Posterior cingulate gyrus (tissue), 11 donors: ENCODE measurements around the gene GOLT1A.

Source experiments
- DNase-seq, 10 donors: peaks; one replicate each; pipeline versions ENCODE4 v3.0.0 to v3.0.0-alpha.2; 2020 to 2021; ENCODE audit warnings: mixed read lengths in 3 of 10
- intact Hi-C: fragments of 100-400 bp; cut with DNase I; formaldehyde crosslinking; loops from one replicate; pipeline ENCODE4 v1.15.1; 2023

The GOLT1A gene

GRCh38 chr1:204222006-204222763 lies 8.4 kb upstream of the GOLT1A start:
- intact Hi-C loops: no loop called here
- peak in 1 of 10 donors; percentile 73 for DNase-seq

GRCh38 chr1:204221271-204221670 lies 7.5 kb upstream of the GOLT1A start:
- peak in 1 of 10 donors; percentile 8 for DNase-seq
- intact Hi-C loops: no loop called here

GRCh38 chr1:204219971-204220616 lies 6.3 kb upstream of the GOLT1A start:
- DNase-seq: peak in 1 of 10 donors; percentile 81
- intact Hi-C loops: no loop called here

DNA sequence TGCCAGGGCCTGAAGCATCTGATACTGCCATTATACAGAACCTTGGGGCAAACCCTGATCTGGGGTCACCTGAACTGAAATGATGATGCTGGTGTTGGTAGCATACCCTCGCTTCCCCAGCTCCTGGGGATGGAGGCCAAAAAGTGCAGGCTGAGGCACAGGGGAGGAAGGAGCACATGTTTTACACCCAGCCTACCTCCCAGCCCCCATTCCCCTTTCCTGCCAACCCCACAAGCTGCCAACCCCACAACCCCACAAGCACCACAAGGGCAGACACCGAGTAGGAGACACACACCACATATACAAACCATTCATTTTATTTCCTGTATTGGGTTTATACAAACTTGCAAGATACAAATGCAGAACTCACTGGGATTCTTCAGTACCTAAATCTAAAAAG lies 4.8 kb upstream of the GOLT1A start:
- DNase-seq: peak in 1 of 10 donors; percentile 62
- intact Hi-C loops: no loop called here

DNA sequence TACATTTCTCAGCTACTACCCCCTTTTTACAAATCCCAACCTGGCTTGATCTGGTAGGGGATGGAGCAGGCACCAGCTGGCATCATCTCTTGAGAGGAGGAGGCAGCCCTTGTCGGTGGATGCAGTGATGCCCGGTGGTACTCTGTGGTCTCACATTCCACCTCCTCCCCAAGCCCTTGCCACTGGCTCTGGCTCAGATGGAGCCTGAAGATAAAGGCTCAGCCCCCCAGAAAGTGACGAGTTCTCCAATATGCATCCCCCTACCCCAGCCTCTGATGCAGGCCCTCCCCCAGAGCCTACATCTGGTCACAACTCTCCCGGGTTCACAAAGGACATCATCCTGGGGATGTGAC lies 3.8 kb upstream of the GOLT1A start:
- intact Hi-C loops: no loop called here
- DNase-seq: peak in 1 of 10 donors; percentile 72

DNA sequence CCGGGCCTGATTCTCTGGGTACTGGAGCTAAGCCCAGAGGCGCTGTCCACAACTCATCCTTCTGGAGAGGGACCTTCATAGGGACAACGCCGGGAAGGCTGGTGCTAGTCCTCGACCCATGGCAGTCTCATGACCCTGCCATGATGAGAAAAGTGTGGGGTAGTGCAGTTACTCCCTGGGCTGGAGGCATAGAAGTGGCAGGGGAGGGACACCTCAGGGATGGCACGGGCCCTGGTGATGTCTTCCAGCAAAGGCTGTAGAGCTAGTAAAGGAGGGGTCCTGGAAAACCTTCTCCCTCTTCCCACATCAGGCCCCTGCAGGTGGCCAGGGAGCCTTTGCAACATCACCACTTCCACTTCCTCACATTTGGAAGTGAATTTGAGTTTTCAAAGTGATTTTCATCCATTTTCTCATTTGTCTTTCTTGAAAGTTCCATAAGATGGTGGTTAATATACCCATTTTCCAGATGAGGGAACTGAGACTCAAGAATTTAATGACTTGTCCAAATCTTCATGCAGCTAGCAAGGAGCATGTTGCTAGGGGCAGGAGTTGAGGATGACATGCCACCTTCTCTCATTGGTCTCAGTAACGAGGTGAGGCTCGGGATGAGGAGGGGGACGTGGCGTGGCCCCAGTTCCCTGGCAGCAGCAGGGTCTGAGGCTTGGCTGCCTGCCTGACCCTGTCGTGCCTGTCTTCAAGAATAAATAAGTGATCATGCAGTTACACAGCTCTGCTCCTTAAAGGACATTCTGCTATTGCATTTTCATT lies 3.3 kb upstream of the GOLT1A start:
- peak in 2 of 10 donors; percentile 61 to 62 for DNase-seq
- intact Hi-C loops: no loop called here

DNA sequence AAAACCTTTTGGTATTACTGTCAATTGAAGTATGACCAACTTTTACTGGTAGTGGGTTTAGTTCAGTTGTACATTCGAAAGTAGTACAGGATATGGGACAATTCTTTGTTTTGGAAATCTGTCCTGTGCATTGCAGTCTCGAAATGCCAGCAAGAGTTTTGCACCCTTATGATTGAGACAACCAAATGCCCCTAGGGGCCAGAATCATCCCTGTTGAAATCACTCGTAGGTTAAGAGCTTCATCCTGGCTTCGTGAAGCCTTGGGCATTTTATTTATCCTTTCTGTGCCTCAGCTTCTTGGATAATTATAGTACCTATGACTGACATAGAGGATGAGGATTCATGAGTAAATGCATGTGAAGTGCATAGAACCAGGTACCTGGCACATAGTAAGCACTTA lies 2.4 kb upstream of the GOLT1A start:
- no peak for DNase-seq
- intact Hi-C loops: no loop called here

DNA sequence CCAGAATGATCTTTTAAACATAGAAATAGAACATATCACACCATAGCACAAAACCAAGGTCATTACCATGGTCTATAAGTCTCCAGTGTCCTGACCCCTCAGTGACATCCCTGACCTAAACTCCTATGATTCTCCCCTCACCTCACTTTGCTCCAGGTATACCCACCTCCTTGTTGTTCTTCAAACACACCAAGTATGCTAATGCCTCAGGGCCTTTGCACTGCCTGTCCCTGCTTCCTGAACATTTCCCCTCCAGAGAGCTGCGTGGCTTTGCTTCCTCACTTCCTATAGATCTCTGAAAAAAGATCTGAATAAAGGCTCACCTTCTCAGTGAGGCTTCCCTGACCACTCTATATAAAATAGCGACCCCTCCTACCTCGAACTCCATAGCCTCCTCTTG lies 1.1 kb downstream of the GOLT1A start:
- DNase-seq: no peak
- intact Hi-C loops: no loop called here

DNA sequence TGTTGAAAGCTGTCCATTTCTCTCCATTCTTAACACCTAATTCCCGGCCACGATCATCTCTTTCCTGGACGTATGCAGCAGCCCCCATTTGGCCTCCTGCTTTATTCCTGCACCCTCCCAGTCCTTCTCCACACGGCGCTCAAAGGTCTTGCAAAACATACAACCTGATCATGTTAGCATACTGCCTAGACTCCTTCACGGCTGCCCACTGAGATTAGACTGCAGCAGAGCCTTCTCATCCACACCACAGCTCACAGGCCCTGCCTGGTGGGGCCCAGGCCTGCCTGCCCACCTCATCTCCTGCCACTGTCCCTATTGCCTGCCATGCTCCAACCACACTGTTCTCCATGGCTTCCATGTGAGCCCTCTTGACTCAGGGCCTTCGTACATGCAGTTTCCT lies 2.7 kb downstream of the GOLT1A start:
- peak in 1 of 10 donors; percentile 42 for DNase-seq
- intact Hi-C loops: no loop called here

- intact Hi-C loops: loop anchor here (2.0 kb wide), 2 partner anchors 44 to 346 kb away; partner anchors contain the start of gene SNRPE
- peak; percentile 43 to 96 (median 71) for DNase-seq
These were observed 6.6 kb downstream of the GOLT1A start for GRCh38 chr1:204207136-204207616.

DNA sequence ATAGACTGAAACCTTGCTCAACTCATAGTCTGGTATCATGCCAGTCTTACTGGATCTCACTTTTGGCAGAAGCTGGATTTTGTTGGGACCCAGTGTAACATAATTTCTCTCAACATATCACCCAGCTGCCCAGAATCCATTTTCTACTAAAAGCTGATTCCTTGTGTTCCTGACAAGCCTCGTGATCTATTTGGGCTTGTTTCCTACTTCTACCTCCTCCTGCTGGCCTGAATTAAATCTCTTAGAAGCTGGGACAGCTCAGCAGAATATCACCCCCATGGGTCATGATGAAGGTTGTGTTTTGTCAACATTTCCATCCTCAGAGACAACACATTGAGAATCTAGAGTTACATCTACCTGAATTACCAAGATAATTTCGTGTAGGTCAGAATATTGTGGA lies 7.7 kb downstream of the GOLT1A start:
- intact Hi-C loops: loop anchor here (2.0 kb wide), 2 partner anchors 43 to 345 kb away; partner anchors contain the start of gene SNRPE
- DNase-seq: no peak

- no peak for DNase-seq
- intact Hi-C loops: no loop called here
These were observed 8.3 kb downstream of the GOLT1A start for GRCh38 chr1:204205486-204205885.

DNA sequence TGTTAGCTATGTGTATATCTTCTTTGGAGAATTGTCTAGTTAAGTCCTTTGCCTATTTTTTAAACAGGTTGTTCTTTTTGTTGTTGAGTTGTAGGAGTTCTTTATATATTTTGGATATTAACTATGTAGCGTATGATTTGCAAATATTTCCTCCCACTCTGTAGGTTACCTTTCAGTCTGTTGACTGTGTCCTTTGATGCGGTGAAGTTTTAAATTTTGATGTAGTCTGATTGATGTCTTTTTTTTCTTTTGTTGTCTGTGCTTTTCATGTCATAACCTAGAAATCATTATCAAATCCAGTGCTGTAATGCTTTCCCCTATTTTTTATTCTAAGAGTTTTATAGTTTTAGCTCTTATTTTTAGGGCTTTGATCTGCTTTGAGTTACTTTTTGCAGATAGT lies 8.8 kb downstream of the GOLT1A start:
- intact Hi-C loops: no loop called here
- no peak for DNase-seq

DNA sequence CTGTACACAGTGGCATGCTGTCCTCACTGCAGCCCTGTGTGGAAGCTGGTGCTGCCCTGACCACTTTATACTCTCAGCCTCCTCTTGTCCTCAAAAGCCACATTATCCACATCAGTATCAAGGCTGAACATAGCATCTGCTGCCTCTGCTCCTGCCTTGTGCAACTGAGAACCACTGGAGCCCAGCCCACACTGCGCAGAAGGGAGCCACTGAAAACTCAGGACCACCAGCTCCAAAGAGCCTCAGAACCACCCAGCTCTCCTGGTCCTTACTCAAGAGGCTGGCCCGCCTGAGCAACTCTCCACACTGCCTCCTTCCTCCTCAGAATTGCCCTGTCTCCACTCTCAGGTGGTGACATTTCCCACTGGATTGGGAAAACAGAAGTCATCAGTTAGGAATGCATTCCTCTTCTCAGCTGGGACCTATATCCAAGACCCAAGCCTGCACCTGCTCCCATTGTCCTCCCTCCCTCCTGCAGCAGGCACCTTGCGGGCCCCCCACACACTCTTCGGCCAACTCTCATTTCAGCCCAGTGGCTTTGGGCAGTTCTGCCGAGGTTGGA lies 10.5 kb downstream of the GOLT1A start:
- intact Hi-C loops: no loop called here
- DNase-seq: no peak

DNA sequence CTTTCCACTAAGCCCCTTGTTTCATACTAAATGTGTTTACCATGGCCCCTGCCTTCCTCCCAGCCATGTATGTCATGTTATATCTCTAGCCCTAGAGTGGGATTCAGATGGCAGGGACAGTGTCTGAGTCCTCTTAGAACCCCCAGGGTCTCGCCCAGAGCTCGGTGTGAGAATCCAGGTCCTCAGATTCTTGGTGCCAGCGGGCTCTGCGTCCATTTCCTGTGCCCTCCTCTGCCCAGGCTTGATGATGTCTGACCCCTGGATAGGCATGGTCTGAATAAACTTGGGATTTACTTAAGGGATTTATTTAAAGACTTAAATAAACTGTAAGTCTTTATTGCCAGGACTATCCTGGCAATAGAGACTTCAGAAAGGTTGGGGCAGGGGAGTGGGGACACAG lies 11.3 kb downstream of the GOLT1A start:
- no peak for DNase-seq
- intact Hi-C loops: no loop called here

DNA sequence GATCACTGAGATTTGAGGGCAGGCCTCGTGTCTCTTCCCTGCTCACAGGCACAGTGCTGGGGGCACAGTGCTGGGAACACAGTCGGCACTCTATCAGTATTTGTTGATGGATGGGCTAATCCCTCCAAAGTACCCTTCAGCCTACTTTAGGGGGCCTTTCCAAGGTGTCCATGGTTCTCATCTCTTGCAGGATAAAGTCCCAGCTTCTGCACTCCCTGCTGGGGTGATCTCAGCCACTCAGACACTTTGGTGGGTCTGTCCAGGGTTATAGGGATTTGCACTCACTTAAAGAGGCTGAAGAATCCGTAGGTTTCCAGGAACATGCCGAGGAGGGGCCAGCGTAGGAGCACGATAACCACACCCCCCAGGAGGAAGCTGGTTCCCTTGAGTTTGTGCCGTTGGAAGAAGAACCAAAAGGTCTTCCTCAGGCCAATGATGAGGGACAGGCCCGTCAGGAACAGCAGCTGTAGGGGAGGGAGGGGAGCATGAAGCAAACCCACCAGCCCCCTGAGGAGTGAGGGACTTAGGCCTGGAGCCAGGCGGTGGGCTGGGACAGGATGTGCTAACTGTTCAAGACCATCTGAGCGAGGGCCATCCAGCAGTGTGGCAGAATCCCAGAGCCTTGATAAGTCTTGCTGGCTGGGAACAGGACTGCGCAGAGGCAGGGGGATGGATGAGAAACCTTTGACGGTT lies 12.3 kb downstream of the GOLT1A start:
- intact Hi-C loops: no loop called here
- DNase-seq: no peak

DNA sequence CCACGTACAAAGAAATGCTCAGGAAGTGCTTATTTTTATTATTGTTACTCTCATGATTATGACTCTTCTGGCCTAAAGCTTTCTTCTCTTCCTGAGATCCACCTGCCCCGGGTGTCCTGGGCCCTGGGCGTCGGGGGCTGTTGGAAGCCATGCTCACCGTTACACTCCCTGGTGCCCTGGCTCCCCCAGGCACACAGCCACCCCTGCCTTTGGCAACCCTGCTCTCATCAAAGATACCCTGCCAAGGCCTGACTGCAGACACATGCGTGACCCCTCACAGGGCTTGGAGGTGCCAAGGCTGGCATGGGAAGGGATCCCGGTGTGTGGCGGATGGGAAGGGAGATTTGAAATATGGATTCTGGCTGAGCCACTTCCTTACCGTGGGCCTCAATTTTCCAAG lies 14.2 kb downstream of the GOLT1A start:
- intact Hi-C loops: no loop called here
- no peak for DNase-seq

DNA sequence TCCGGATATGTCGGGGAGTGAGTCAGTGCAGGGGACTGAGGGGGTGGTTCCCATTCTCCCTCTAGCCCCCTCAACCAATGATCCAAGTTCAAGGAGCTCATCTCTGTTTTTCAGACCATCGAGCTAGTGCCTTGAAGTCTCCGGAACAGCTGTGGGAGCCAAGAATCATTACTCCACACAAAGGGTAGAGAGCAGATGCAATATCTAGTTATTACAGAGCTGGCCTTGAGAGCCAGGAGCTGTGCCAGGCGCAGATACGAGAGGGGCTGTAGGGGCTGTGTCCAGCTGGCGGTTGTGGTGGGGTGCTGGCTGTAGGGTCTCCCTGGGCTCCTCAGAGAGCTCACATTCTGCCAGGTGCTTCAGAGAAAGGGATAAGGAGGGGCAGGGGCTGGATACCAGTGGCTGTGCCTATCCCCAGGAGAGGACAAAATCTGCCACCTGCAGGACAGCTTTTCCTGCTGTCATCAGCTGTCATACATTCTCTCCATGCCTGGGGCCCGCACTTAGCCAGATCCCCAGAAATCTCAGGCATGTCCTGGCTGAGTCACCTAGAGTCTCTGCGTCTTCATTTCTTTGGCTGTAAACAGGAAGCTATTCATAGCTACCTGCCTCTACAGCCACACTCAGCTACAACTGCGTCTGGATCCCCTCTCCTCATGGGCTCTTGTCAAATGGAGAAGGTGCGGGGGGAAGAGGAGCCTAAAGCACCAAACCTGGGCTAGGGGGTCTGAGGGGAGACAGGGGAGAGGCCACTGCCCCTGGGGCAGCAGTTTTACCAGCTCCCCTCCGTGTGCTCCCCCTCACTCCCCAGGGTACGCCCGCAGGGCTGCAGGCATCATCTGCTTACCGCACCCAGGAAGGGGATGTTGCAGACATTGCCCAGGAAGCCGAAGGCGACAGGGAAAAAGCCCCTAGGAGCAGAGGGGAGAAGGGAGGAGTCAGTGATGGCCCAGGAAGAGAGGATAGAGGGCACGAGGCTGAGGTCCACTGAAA lies 15.1 kb downstream of the GOLT1A start:
- DNase-seq: no peak

GRCh38 chr1:204197068-204197467 lies 16.7 kb downstream of the GOLT1A start:
- no peak for DNase-seq
- intact Hi-C loops: no loop called here

More for the DNA sequence above, 15.1 kb downstream of the GOLT1A start:
- intact Hi-C loops: no loop called here
